ENCODE data around the gene PARD3B.

The PARD3B gene

GRCh38 chr2:205169012-205169411 is 623.7 kb downstream of the PARD3B start:
- DNase-seq (ENCODE audit: low read depth in 1 of 2, low spot score in 1 of 2), result no peak
- H3K27me3 ChIP-seq (ENCODE audit: insufficient read depth, poor library complexity, severe bottlenecking), result no peaks in the 10 kb centered on the region
- TF ChIP-seq, protein P1, sequence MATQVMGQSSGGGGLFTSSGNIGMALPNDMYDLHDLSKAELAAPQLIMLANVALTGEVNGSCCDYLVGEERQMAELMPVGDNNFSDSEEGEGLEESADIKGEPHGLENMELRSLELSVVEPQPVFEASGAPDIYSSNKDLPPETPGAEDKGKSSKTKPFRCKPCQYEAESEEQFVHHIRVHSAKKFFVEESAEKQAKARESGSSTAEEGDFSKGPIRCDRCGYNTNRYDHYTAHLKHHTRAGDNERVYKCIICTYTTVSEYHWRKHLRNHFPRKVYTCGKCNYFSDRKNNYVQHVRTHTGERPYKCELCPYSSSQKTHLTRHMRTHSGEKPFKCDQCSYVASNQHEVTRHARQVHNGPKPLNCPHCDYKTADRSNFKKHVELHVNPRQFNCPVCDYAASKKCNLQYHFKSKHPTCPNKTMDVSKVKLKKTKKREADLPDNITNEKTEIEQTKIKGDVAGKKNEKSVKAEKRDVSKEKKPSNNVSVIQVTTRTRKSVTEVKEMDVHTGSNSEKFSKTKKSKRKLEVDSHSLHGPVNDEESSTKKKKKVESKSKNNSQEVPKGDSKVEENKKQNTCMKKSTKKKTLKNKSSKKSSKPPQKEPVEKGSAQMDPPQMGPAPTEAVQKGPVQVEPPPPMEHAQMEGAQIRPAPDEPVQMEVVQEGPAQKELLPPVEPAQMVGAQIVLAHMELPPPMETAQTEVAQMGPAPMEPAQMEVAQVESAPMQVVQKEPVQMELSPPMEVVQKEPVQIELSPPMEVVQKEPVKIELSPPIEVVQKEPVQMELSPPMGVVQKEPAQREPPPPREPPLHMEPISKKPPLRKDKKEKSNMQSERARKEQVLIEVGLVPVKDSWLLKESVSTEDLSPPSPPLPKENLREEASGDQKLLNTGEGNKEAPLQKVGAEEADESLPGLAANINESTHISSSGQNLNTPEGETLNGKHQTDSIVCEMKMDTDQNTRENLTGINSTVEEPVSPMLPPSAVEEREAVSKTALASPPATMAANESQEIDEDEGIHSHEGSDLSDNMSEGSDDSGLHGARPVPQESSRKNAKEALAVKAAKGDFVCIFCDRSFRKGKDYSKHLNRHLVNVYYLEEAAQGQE (IDR thresholded peaks at IDR 0.05; ENCODE audit: insufficient replicate concordance, low read depth), result no peak
- no peak for TF ChIP-seq SPI1 (IDR thresholded peaks at IDR 0.05; ENCODE audit: borderline replicate concordance, low read depth)
- TF ChIP-seq GABPA (IDR thresholded peaks at IDR 0.05; ENCODE audit: low read depth), result no peak
- no peak for TF ChIP-seq POLR2AphosphoS5 (IDR thresholded peaks at IDR 0.05; ENCODE audit: low read depth)
- no peak for TF ChIP-seq CTCF (IDR thresholded peaks at IDR 0.05; ENCODE audit: insufficient read depth, low read length)
- no peak overlapping the region for H3K4me3 ChIP-seq (replicated peaks; ENCODE audit: insufficient read depth, low read length)
- H3K27ac ChIP-seq (replicated peaks), result no peak overlapping the region

- no peak for DNase-seq (ENCODE audit: low read depth in 1 of 2, low spot score in 1 of 2)
- no peak for TF ChIP-seq SPI1 (IDR thresholded peaks at IDR 0.05; ENCODE audit: borderline replicate concordance, low read depth)
- TF ChIP-seq GABPA (IDR thresholded peaks at IDR 0.05; ENCODE audit: low read depth), result no peak
- H3K27me3 ChIP-seq (ENCODE audit: insufficient read depth, poor library complexity, severe bottlenecking), result no peaks in the 10 kb centered on the region
- no peak overlapping the region for H3K27ac ChIP-seq (replicated peaks)
- no peak overlapping the region for H3K4me3 ChIP-seq (replicated peaks; ENCODE audit: insufficient read depth, low read length)
These were observed 624.2 kb downstream of the PARD3B start for GRCh38 chr2:205169464-205169863.

GRCh38 chr2:205170399-205170798 is 625.1 kb downstream of the PARD3B start:
- TF ChIP-seq GABPA (IDR thresholded peaks at IDR 0.05; ENCODE audit: low read depth), result no peak
- TF ChIP-seq SPI1 (IDR thresholded peaks at IDR 0.05; ENCODE audit: borderline replicate concordance, low read depth), result no peak
- TF ChIP-seq, protein P1 (IDR thresholded peaks at IDR 0.05; ENCODE audit: insufficient replicate concordance, low read depth), result no peak
- no peak for DNase-seq (ENCODE audit: low read depth in 1 of 2, low spot score in 1 of 2)
- H3K27me3 ChIP-seq (ENCODE audit: insufficient read depth, poor library complexity, severe bottlenecking), result no peaks in the 10 kb centered on the region

GRCh38 chr2:205171261-205171940 is 626.1 kb downstream of the PARD3B start:
- no peak overlapping the region for H3K27ac ChIP-seq (replicated peaks)
- H3K27me3 ChIP-seq (ENCODE audit: insufficient read depth, poor library complexity, severe bottlenecking), result no peaks in the 10 kb centered on the region
- no peak for DNase-seq (ENCODE audit: low read depth in 1 of 2, low spot score in 1 of 2)
- TF ChIP-seq, protein P1 (IDR thresholded peaks at IDR 0.05; ENCODE audit: insufficient replicate concordance, low read depth), result no peak
- no peak for TF ChIP-seq CTCF (IDR thresholded peaks at IDR 0.05; ENCODE audit: insufficient read depth, low read length)
- TF ChIP-seq GABPA (IDR thresholded peaks at IDR 0.05; ENCODE audit: low read depth), result no peak
- no peak for TF ChIP-seq POLR2AphosphoS5 (IDR thresholded peaks at IDR 0.05; ENCODE audit: low read depth)
- no peak for TF ChIP-seq SPI1 (IDR thresholded peaks at IDR 0.05; ENCODE audit: borderline replicate concordance, low read depth)
- H3K4me3 ChIP-seq (replicated peaks; ENCODE audit: insufficient read depth, low read length), result no peak overlapping the region

More at GRCh38 chr2:205170399-205170798, 625.1 kb downstream of the PARD3B start:
- H3K27ac ChIP-seq (replicated peaks), result no peak overlapping the region
- H3K4me3 ChIP-seq (replicated peaks; ENCODE audit: insufficient read depth, low read length), result no peak overlapping the region
